Adrenal gland (tissue), 5 donors: ENCODE data around the gene ACAA2.

Experiments
- CTCF ChIP-seq, 6 experiments: fragments of 450-650 bp in 4 of 6; fragments of 200-600 bp in 2 of 6; sonication (generic) in 1 of 6; IDR thresholded peaks; 1 replicate in 5 of 6; 2 replicates in 1 of 6; pipeline versions ENCODE4 v1.5.1 to v1.8.0; 2016 to 2021; ENCODE audit warnings: antibody characterized with exemption in 6 of 6, mild to moderate bottlenecking in 2 of 6, moderate library complexity in 1 of 6
- POLR2A ChIP-seq, 2 donors: fragments of 450-650 bp; IDR thresholded peaks; one replicate each; pipeline ENCODE4 v1.6.1; 2017; ENCODE audit warnings: antibody characterized with exemption in 2 of 2, mild to moderate bottlenecking in 2 of 2, moderate library complexity in 1 of 2
- donor health status: DM: no; HTN: no; CAD: no.

GRCh38 chr18:49851624-49852023, 38.3 kb upstream of the ACAA2 start:
- TF ChIP-seq CTCF (IDR thresholded peaks at IDR 0.05) (no peak), POLR2A (IDR thresholded peaks at IDR 0.05) (no peak)
